Peyer's patch (tissue), 4 donors: ENCODE measurements around the gene PDE4B. TPM values are rescaled to one million over a fixed set of nuclear protein-coding genes. Genes with fewer than 3 reads are reported as not detected.
A peak's percentile ranks its signal among the peaks of the same experiment; 100 is the strongest.

Experiments used
- DNase-seq, 3 donors: peaks; one replicate each; pipeline ENCODE4 v3.0.0-alpha.2; 2017 to 2019
- H3K27ac ChIP-seq, 4 donors: fragments of 200-600 bp; sonication (generic); one replicate each; pipeline ENCODE4 v1.5.1; 2016 to 2019
- H3K27me3 ChIP-seq, 2 donors: fragments of 200-600 bp; sonication (generic); one replicate each; pipeline ENCODE4 v1.5.1; 2019
- H3K36me3 ChIP-seq, 3 donors: fragments of 200-600 bp; sonication (generic); one replicate each; pipeline ENCODE4 v1.5.1; 2016 to 2019
- H3K4me1 ChIP-seq, 4 donors: fragments of 200-600 bp; sonication (generic); one replicate each; pipeline ENCODE4 v1.5.1; 2016 to 2019
- H3K4me3 ChIP-seq, 4 donors: fragments of 200-600 bp; sonication (generic); 1 replicate in 3 of 4; 2 replicates in 1 of 4; pipeline ENCODE4 v1.5.1; 2016 to 2019; ENCODE audit warnings: mild to moderate bottlenecking in 1 of 4
- H3K9me3 ChIP-seq, 4 donors: fragments of 200-600 bp; sonication (generic); one replicate each; pipeline ENCODE4 v1.5.1; 2016 to 2019; ENCODE audit warnings: mild to moderate bottlenecking in 1 of 4
- POLR2A ChIP-seq, 2 donors: fragments of 450-650 bp; IDR thresholded peaks; one replicate each; pipeline ENCODE4 v1.5.1; 2017; ENCODE audit warnings: antibody characterized with exemption in 2 of 2, mild to moderate bottlenecking in 2 of 2, moderate library complexity in 2 of 2
- total RNA-seq, 4 donors: library from RNA; depleted of rRNA; stranded (reverse); fragments of >200 nt; gene quantifications; one replicate each; pipeline ENCODE4 v1.1.0, GENCODE V29; 2016
- TF ChIP-seq, protein P1 (sequence below), 6 experiments: fragments of 450-650 bp in 4 of 6; fragments of 200-600 bp in 2 of 6; sonication (generic) in 1 of 6; IDR thresholded peaks; one replicate each; pipeline ENCODE4 v1.5.1; 2017 to 2019; ENCODE audit warnings: antibody characterized with exemption in 6 of 6, mild to moderate bottlenecking in 3 of 6, moderate library complexity in 1 of 6

The PDE4B gene
- total RNA-seq, 4 donors from 2014 or later, result 2.1 to 96.6 (median 9.6) TPM

- TF ChIP-seq POLR2A (IDR thresholded peaks at IDR 0.05), result no peak
- no peak for DNase-seq
- Histone ChIP-seq H3K4me3 (no peak overlapping the region), H3K27ac (no peak overlapping the region), H3K9me3 (no peaks in the 10 kb centered on the region), H3K4me1 (no peaks in the 10 kb centered on the region), H3K36me3 (peaks cover 0 to 32% (median 0%) of the 10 kb centered on the region in 3 donors), H3K27me3 (no peaks in the 10 kb centered on the region)
Measured at GRCh38 chr1:66365635-66366034, 572.9 kb downstream of the PDE4B start.

DNA sequence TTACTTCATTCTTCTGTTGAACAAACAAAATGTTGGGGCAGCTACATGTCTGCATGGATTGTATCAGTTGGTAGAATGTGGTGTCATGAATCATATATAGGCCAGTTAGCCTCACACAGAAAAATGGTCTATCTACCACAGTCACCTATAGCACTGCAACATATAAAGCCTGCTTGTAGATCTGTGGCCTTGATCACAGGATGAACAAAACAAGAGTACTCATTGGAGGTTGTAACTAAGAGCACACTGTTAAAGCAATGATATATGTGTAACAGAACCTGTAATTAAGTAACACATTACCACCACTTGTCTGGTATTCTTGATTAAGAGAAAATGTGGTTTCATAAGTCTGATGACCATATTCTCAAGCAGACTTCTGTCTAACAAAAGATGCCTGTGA is 573.9 kb downstream of the PDE4B start:
- TF ChIP-seq, protein P1, sequence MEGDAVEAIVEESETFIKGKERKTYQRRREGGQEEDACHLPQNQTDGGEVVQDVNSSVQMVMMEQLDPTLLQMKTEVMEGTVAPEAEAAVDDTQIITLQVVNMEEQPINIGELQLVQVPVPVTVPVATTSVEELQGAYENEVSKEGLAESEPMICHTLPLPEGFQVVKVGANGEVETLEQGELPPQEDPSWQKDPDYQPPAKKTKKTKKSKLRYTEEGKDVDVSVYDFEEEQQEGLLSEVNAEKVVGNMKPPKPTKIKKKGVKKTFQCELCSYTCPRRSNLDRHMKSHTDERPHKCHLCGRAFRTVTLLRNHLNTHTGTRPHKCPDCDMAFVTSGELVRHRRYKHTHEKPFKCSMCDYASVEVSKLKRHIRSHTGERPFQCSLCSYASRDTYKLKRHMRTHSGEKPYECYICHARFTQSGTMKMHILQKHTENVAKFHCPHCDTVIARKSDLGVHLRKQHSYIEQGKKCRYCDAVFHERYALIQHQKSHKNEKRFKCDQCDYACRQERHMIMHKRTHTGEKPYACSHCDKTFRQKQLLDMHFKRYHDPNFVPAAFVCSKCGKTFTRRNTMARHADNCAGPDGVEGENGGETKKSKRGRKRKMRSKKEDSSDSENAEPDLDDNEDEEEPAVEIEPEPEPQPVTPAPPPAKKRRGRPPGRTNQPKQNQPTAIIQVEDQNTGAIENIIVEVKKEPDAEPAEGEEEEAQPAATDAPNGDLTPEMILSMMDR (IDR thresholded peaks at IDR 0.05), result no peak
- no peak for TF ChIP-seq POLR2A (IDR thresholded peaks at IDR 0.05)

GRCh38 chr1:66367369-66367768 is 574.7 kb downstream of the PDE4B start:
- DNase-seq, result no peak
- peak overlapping the region in 1 of 4 donors; percentile 21 for H3K27ac ChIP-seq
- peaks cover 0 to 12% (median 3%) of the 10 kb centered on the region in 4 donors for H3K4me1 ChIP-seq
- no peak for TF ChIP-seq POLR2A (IDR thresholded peaks at IDR 0.05)
- TF ChIP-seq, protein P1 (IDR thresholded peaks at IDR 0.05), result no peak
- H3K9me3 ChIP-seq, result no peaks in the 10 kb centered on the region
- peaks cover 0 to 25% (median 0%) of the 10 kb centered on the region in 3 donors for H3K36me3 ChIP-seq
- no peak overlapping the region for H3K4me3 ChIP-seq
- H3K27me3 ChIP-seq, result no peaks in the 10 kb centered on the region

More for the DNA sequence above, 573.9 kb downstream of the PDE4B start:
- peak overlapping the region in 1 of 4 donors; percentile 12 for H3K27ac ChIP-seq
- DNase-seq, result no peak
- H3K9me3 ChIP-seq, result no peaks in the 10 kb centered on the region
- H3K4me1 ChIP-seq, result peaks cover 0 to 6% (median 0%) of the 10 kb centered on the region in 4 donors
- peaks cover 0 to 32% (median 0%) of the 10 kb centered on the region in 3 donors for H3K36me3 ChIP-seq
- no peak overlapping the region for H3K4me3 ChIP-seq
- no peaks in the 10 kb centered on the region for H3K27me3 ChIP-seq

DNA sequence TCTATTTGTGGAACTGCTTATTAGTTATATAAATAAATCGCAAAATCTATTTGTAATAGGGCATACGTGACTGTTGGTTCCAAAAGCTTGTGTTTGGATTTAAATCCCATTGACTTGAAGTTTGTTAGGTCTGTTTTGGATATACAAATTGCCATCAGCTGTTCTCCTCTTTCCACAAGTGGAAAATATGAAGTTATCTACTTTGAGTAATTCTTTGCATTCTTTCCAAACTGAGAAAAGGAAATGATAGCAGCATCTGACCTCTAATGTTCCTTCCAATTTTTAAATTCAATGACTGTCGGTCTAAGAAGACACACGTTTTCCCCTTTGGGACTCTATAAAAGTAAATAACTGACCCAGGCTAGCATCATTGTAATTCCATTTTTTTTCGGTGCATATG is 575.6 kb downstream of the PDE4B start:
- DNase-seq, result no peak
- no peak overlapping the region for H3K4me3 ChIP-seq
- H3K27me3 ChIP-seq, result no peaks in the 10 kb centered on the region
- H3K27ac ChIP-seq, result no peak overlapping the region
- peaks cover 0 to 20% (median 5%) of the 10 kb centered on the region in 4 donors for H3K4me1 ChIP-seq
- no peaks in the 10 kb centered on the region for H3K9me3 ChIP-seq
- peaks cover 0 to 24% (median 0%) of the 10 kb centered on the region in 3 donors for H3K36me3 ChIP-seq
- no peak for TF ChIP-seq POLR2A (IDR thresholded peaks at IDR 0.05)
- TF ChIP-seq, protein P1 (IDR thresholded peaks at IDR 0.05), result no peak

DNA sequence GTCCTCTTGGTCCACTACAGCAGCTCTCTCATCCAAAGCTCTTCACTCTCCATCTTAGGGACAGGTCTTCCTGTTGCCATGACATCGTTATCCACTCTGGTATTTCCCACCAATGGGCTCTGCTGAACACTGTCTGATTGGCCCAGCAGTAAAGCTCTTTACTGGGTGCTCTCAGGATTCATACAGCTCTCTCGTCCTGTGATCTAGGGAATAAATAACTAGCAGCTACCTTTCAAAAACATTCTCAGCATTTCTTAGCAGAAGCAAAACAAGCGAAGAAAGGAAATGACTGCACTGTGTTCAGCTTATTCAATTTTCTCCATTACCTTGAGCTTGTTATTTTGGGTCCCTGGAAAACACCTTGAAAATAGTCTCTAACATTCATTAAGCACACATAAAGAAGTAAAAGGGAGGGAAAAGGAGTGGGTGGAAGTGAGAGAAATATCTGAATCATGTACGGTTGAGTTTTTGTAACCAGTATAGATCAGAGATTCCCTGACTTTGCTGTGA is 577.8 kb downstream of the PDE4B start:
- no peak for DNase-seq
- Histone ChIP-seq H3K36me3 (peaks cover 0 to 24% (median 0%) of the 10 kb centered on the region in 3 donors), H3K4me1 (peaks cover 0 to 27% (median 9%) of the 10 kb centered on the region in 4 donors), H3K27me3 (no peaks in the 10 kb centered on the region), H3K9me3 (no peaks in the 10 kb centered on the region), H3K27ac (peak overlapping the region; percentile 2 to 77 (median 19)), H3K4me3 (no peak overlapping the region)
- TF ChIP-seq, protein P1 (IDR thresholded peaks at IDR 0.05), result no peak
- no peak for TF ChIP-seq POLR2A (IDR thresholded peaks at IDR 0.05)

GRCh38 chr1:66371233-66372005 is 578.7 kb downstream of the PDE4B start:
- Histone ChIP-seq H3K36me3 (peaks cover 0 to 15% (median 0%) of the 10 kb centered on the region in 3 donors), H3K27ac (peak overlapping the region; percentile 49 to 77 (median 60))
- peak in 2 of 3 donors; percentile 71 to 75 for DNase-seq

More at GRCh38 chr1:66371233-66372005, 578.7 kb downstream of the PDE4B start:
- H3K9me3 ChIP-seq, result no peaks in the 10 kb centered on the region
- TF ChIP-seq, protein P1 (IDR thresholded peaks at IDR 0.05), result no peak
- no peak for TF ChIP-seq POLR2A (IDR thresholded peaks at IDR 0.05)
- H3K4me3 ChIP-seq, result no peak overlapping the region
- H3K4me1 ChIP-seq, result peaks cover 0 to 27% (median 9%) of the 10 kb centered on the region in 4 donors
- no peaks in the 10 kb centered on the region for H3K27me3 ChIP-seq
